IMR-90 (cell line): Measurements from ENCODE around the gene TMEM74B.

Experiments used
- CHD1 ChIP-seq: IDR thresholded peaks from 2 replicates; pipeline ENCODE4 v1.6.1; 2012; ENCODE audit warnings: low read depth, low read length, improper control_type of control experiment
- MAFK ChIP-seq: IDR thresholded peaks from 2 replicates; pipeline ENCODE4 v1.6.1; 2012; ENCODE audit warnings: low read depth, low read length, improper control_type of control experiment
- MAZ ChIP-seq: IDR thresholded peaks from 2 replicates; pipeline ENCODE4 v1.6.1; 2012; ENCODE audit warnings: low read depth, mild to moderate bottlenecking, low read length, improper control_type of control experiment, moderate library complexity, borderline replicate concordance
- POLR2A ChIP-seq: IDR thresholded peaks from 2 replicates; pipeline ENCODE4 v1.6.1; 2012; ENCODE audit warnings: mild to moderate bottlenecking, low read depth, low read length
- RCOR1 ChIP-seq: IDR thresholded peaks from 2 replicates; pipeline ENCODE4 v1.6.1; 2012; ENCODE audit warnings: mild to moderate bottlenecking, low read length, improper control_type of control experiment; ENCODE audit not compliant: insufficient replicate concordance
- RFX5 ChIP-seq: IDR thresholded peaks from 2 replicates; pipeline ENCODE4 v1.8.0; 2012; ENCODE audit warnings: low read depth, mild to moderate bottlenecking, low read length, moderate library complexity
- TF ChIP-seq, protein P1 (sequence below): fragments of 150-350 bp; IDR thresholded peaks from 2 replicates; pipeline ENCODE4 v1.6.1; 2017; ENCODE audit warnings: mild to moderate bottlenecking, antibody characterized with exemption, low read length, low read depth
- TF ChIP-seq, protein P2 (sequence below): conservative IDR thresholded peaks from 2 replicates; pipeline ENCODE4 v1.5.1; 2012; ENCODE audit warnings: mild to moderate bottlenecking, low read depth, low read length, improper control_type of control experiment

DNA sequence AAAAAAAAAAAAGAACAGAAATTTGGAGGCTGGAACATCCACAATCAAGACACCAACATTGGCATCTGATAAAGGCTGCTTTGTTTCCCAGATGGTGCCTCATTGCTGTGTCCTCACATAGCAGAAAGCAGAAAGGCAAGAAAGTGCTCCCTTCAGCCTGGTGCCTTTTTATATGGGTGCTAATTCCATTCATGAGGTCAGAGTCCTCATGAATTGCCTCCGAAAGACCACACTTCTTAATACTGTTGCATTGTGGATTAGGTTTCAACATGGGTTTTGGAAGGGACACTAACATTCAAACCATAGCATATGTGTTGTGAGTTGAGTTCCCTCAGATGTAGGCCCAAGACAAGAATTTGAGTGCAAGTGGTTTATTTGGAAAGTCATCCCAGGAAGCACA, 10.4 kb upstream of the TMEM74B start:
- TF ChIP-seq MAZ (no peak), CHD1 (no peak), RCOR1 (no peak), MAFK (no peak), RFX5 (no peak), POLR2A (no peak)
- TF ChIP-seq, protein P1, sequence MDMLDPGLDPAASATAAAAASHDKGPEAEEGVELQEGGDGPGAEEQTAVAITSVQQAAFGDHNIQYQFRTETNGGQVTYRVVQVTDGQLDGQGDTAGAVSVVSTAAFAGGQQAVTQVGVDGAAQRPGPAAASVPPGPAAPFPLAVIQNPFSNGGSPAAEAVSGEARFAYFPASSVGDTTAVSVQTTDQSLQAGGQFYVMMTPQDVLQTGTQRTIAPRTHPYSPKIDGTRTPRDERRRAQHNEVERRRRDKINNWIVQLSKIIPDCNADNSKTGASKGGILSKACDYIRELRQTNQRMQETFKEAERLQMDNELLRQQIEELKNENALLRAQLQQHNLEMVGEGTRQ = no peak
- TF ChIP-seq, protein P2, sequence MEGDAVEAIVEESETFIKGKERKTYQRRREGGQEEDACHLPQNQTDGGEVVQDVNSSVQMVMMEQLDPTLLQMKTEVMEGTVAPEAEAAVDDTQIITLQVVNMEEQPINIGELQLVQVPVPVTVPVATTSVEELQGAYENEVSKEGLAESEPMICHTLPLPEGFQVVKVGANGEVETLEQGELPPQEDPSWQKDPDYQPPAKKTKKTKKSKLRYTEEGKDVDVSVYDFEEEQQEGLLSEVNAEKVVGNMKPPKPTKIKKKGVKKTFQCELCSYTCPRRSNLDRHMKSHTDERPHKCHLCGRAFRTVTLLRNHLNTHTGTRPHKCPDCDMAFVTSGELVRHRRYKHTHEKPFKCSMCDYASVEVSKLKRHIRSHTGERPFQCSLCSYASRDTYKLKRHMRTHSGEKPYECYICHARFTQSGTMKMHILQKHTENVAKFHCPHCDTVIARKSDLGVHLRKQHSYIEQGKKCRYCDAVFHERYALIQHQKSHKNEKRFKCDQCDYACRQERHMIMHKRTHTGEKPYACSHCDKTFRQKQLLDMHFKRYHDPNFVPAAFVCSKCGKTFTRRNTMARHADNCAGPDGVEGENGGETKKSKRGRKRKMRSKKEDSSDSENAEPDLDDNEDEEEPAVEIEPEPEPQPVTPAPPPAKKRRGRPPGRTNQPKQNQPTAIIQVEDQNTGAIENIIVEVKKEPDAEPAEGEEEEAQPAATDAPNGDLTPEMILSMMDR = no peak
